Testis (tissue), 3 donors: ENCODE measurements around the gene AQP10. TPM values are rescaled to one million over a fixed set of nuclear protein-coding genes. Genes with fewer than 3 reads are reported as not detected.

Source experiments
- DNase-seq: peaks from one replicate; pipeline ENCODE4 v3.0.0-alpha.2; 2019
- H3K27ac ChIP-seq, 2 donors: fragments of 200-600 bp; sonication (generic); one replicate each; pipeline ENCODE4 v1.5.1; 2019
- H3K27me3 ChIP-seq: fragments of 200-600 bp; sonication (generic); one replicate; pipeline ENCODE4 v1.5.1; 2019
- H3K36me3 ChIP-seq: fragments of 200-600 bp; sonication (generic); one replicate; pipeline ENCODE4 v1.5.1; 2017; ENCODE audit warnings: low read depth; ENCODE audit errors: missing control alignments
- H3K4me1 ChIP-seq: fragments of 200-600 bp; sonication (generic); one replicate; pipeline ENCODE4 v1.5.1; 2019
- H3K4me3 ChIP-seq, 2 donors: fragments of 200-600 bp; sonication (generic); one replicate each; pipeline ENCODE4 v1.5.1; 2017 to 2019
- H3K9me3 ChIP-seq: fragments of 200-600 bp; sonication (generic); one replicate; pipeline ENCODE4 v1.5.1; 2017
- POLR2A ChIP-seq: fragments of 450-650 bp; IDR thresholded peaks from one replicate; pipeline ENCODE4 v1.6.1; 2017; ENCODE audit warnings: antibody characterized with exemption, mild to moderate bottlenecking, moderate library complexity
- WGBS, 2 donors: methylation state at CpG; one replicate each; pipeline ENCODE4 v1.1.5; 2018; 5-methylcytosine and 5-hydroxymethylcytosine counted together
- intact Hi-C: fragments of 100-400 bp; cut with DNase I; formaldehyde crosslinking; loops from one replicate; pipeline ENCODE4 v1.15.1; 2023; ENCODE audit warnings: low total_unique reads
- polyA plus RNA-seq: library from polyadenylated mRNA; stranded (reverse); fragments of 350-450 nt; fragmentation: Illumina TruSeq; extraction: RNeasy Lipid Tissue Mini Kit (QIAGEN cat#74804); gene quantifications from one replicate; pipeline ENCODE4 v1.2.3, GENCODE V29; 2014; ENCODE audit warnings: low read depth, low replicate concordance; ENCODE audit not compliant: insufficient read depth
- total RNA-seq, 2 donors: library from RNA; depleted of rRNA; stranded (reverse); fragments of >200 nt; gene quantifications; one replicate each; pipeline ENCODE4 v1.2.3, GENCODE V29; 2016
- TF ChIP-seq, protein P1 (sequence below), 3 experiments: fragments of 450-650 bp in 2 of 3; fragments of 200-600 bp in 1 of 3; sonication (generic) in 1 of 3; IDR thresholded peaks; one replicate each; pipeline ENCODE4 v1.5.1; 2016 to 2019; ENCODE audit warnings: antibody characterized with exemption in 3 of 3, mild to moderate bottlenecking in 2 of 3, moderate library complexity in 1 of 3

The AQP10 gene
- total and polyA plus RNA-seq, 3 donors from 2014 or later: 0.41 to 2.2 (median 2.0) TPM

DNA sequence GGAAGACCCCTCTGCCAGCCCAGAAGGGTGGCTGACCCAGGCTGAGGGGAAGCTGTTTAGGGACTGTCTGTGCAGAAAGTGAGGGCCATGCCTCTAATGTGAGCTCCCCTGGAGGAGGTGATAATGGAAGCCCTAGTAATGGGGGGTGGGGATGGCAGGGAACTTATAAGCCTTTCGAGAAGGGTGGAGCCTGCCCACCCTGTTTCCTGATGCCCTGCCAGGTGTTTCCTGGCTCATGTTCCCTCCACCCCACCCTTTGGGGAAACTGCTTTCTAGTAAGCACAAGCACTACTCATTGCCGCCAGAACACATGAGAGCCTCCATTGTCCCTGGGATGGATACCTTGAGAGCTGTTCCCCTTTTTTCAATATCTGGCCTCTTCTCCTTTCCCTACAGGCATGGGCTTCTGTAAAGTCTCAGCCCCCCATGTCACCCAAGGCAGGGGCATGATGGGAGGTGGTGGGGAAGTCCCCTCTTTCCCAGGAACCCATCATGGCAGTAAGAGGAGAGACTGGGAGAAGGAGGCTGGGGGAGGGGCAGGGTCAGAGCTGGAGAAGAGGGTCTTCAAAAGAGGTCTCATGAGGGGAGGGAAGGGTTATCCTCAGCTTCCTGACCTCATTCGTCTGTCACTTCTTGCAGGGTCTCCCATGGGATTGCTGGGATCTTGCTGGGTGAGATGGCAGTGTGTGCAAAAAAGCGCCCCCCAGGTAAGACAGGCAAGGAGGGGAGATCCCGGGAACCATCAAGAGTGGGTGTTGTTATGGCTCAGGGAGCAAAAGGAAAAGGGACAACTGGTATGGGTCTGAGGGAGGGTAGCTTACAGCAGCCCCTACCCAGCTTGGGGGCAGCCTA is 6.8 kb downstream of the AQP10 start:
- TF ChIP-seq POLR2A: no peak
- TF ChIP-seq, protein P1, sequence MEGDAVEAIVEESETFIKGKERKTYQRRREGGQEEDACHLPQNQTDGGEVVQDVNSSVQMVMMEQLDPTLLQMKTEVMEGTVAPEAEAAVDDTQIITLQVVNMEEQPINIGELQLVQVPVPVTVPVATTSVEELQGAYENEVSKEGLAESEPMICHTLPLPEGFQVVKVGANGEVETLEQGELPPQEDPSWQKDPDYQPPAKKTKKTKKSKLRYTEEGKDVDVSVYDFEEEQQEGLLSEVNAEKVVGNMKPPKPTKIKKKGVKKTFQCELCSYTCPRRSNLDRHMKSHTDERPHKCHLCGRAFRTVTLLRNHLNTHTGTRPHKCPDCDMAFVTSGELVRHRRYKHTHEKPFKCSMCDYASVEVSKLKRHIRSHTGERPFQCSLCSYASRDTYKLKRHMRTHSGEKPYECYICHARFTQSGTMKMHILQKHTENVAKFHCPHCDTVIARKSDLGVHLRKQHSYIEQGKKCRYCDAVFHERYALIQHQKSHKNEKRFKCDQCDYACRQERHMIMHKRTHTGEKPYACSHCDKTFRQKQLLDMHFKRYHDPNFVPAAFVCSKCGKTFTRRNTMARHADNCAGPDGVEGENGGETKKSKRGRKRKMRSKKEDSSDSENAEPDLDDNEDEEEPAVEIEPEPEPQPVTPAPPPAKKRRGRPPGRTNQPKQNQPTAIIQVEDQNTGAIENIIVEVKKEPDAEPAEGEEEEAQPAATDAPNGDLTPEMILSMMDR (IDR thresholded peaks at IDR 0.05): no peak
- no peaks in the 10 kb centered on the region for H3K36me3 ChIP-seq
- no peaks in the 10 kb centered on the region for H3K27me3 ChIP-seq
- peak overlapping the region; percentile 44 to 64 for H3K4me3 ChIP-seq
- peak overlapping the region; percentile 95 to 99 for H3K27ac ChIP-seq
- no peaks in the 10 kb centered on the region for H3K9me3 ChIP-seq
- no peak for DNase-seq
- intact Hi-C loops: no loop called here
- H3K4me1 ChIP-seq: peaks cover 40% of the 10 kb centered on the region
- 28% methylated on average over 5 of the region's 5 CpGs for WGBS, 2 donors

DNA sequence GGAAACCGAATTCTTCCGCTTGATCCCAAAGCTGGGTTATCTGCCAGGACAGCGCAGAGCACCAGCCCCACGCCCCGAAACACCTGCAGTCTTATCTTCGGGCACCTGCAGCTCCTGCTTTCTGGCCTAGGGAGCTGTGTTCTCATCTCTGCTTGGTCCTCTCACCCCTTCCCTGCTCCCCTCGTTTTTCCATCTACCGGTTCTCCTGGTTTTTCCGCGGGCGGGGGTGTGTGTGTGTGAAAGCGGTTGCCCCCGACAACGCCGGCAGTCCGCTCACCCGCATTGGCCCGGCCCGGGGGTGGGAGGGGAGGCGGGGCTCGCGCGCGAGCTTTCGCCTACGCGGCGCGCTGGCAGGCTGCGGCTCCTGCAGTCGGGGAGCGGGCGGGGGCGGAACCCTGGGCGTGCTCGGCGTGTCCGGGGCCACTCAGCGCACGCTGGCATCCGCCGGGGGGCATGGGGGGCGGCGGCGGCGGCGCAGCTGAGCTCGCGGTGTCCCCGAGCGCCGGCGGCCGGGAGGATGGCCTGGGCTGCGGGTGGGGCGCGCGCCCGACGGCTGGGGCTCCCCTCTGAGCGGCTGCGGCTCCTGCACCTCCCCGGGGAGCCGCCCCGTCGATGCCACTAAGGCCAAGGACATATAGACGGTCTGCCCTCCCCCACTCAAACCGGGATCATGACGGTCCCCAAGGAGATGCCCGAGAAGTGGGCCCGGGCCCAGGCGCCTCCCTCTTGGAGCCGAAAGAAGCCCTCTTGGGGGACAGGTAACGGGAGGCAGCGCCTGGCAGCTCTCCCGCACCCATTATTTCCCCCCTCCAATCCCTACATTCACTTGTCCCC is 7.6 kb downstream of the AQP10 start:
- no peaks in the 10 kb centered on the region for H3K27me3 ChIP-seq
- 5 to 7% methylated on average over 21 to 40 of the region's 76 CpGs for WGBS, 2 donors
- peak overlapping the region; percentile 44 to 64 for H3K4me3 ChIP-seq
- intact Hi-C loops: no loop called here
- TF ChIP-seq, protein P1 (IDR thresholded peaks at IDR 0.05): no peak
- peak overlapping the region; percentile 95 to 99 for H3K27ac ChIP-seq
- DNase-seq: peak; percentile 93
- peaks cover 40% of the 10 kb centered on the region for H3K4me1 ChIP-seq
- H3K36me3 ChIP-seq: no peaks in the 10 kb centered on the region
- no peaks in the 10 kb centered on the region for H3K9me3 ChIP-seq

DNA sequence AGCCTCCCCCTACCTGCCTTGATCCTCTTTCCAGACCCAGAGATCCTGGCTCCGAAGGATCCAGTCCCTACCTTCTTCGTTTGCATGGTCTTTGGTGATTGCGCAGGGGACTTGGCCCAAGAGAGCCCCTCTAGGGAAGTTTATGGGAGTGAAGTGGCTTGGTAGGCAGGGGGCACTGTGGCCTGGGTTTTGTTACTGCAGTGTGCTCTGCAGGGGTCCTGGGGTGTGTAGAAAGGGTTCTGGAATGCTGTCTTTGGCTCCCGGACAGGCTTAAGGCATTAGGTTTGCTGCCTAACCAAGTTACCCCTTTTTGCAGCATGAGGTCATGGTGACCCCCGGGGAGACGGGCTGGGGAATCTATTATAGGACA is 8.2 kb downstream of the AQP10 start:
- peak; percentile 45 for DNase-seq
- Histone ChIP-seq H3K27ac (peak overlapping the region; percentile 74 to 99), H3K4me1 (peaks cover 40% of the 10 kb centered on the region), H3K4me3 (peak overlapping the region; percentile 44 to 64), H3K36me3 (no peaks in the 10 kb centered on the region), H3K9me3 (no peaks in the 10 kb centered on the region), H3K27me3 (no peaks in the 10 kb centered on the region)
- WGBS, 2 donors: 31 to 48% methylated on average over 4 to 6 of the region's 6 CpGs
- TF ChIP-seq, protein P1 (IDR thresholded peaks at IDR 0.05): no peak
- TF ChIP-seq POLR2A: no peak
- intact Hi-C loops: no loop called here

DNA sequence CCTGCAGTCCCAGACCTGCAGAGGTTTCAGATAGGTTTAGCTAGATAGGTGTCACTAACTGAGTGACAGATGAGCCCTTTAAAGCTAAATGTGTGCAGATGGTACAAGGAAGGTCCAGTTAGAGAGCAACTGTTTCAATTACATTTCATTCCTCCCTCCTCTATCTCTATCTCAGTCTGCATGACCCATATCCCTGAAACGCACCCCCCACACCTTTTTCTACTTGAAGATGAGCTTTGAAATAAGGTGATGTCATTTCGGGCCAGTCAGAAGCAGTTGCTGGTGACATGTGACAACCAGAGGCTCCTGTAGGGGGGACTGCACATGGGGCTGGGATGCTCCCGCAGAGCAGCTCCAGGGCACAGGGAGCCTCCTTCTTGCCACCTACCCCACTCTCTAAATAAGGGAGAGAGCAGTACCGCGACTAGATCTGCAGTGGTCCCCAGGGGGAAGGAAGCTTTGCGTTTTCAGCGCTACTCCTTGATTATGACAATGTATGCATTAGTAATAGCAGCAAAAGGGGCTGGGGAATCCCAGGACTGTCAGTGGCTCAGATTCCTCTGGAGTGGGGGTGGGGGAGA is 8.7 kb downstream of the AQP10 start:
- Histone ChIP-seq H3K9me3 (no peaks in the 10 kb centered on the region), H3K27ac (peak overlapping the region; percentile 74 to 99), H3K36me3 (no peaks in the 10 kb centered on the region), H3K4me3 (peak overlapping the region in 1 of 2 donors; percentile 64), H3K4me1 (peaks cover 36% of the 10 kb centered on the region), H3K27me3 (no peaks in the 10 kb centered on the region)
- 46 to 56% methylated on average over 4 to 7 of the region's 7 CpGs for WGBS, 2 donors
- no peak for TF ChIP-seq POLR2A
- TF ChIP-seq, protein P1 (IDR thresholded peaks at IDR 0.05): no peak
- intact Hi-C loops: no loop called here
- DNase-seq: peak; percentile 77
